ENCODE data around the gene BAG3.

The BAG3 gene

GRCh38 chr10:119638982-119639381, 12.2 kb upstream of the BAG3 start:
- H3K4me3 ChIP-seq (ENCODE audit: low read depth, low read length): no peak overlapping the region
- in situ Hi-C loops (cut with HindIII; ENCODE audit: low sequenced_read_pairs): no loop called here
- no peak for TF ChIP-seq CTCF (IDR thresholded peaks at IDR 0.05; ENCODE audit: low read depth, low read length, missing control alignments)
- no peak for DNase-seq (ENCODE audit: low read depth)

GRCh38 chr10:119640384-119640783, 10.8 kb upstream of the BAG3 start:
- in situ Hi-C loops (cut with HindIII; ENCODE audit: low sequenced_read_pairs): no loop called here
- no peak for TF ChIP-seq CTCF (IDR thresholded peaks at IDR 0.05; ENCODE audit: low read depth, low read length, missing control alignments)
- no peak for DNase-seq (ENCODE audit: low read depth)
- no peak overlapping the region for H3K4me3 ChIP-seq (ENCODE audit: low read depth, low read length)

- no peak for DNase-seq (ENCODE audit: low read depth)
- no peak for TF ChIP-seq CTCF (IDR thresholded peaks at IDR 0.05; ENCODE audit: low read depth, low read length, missing control alignments)
- in situ Hi-C loops (cut with HindIII; ENCODE audit: low sequenced_read_pairs): no loop called here
- H3K4me3 ChIP-seq (ENCODE audit: low read depth, low read length): no peak overlapping the region
Observed at GRCh38 chr10:119640875-119641526, 10.2 kb upstream of the BAG3 start.

GRCh38 chr10:119642556-119643111, 8.5 kb upstream of the BAG3 start:
- H3K4me3 ChIP-seq (ENCODE audit: low read depth, low read length): no peak overlapping the region
- no peak for TF ChIP-seq CTCF (IDR thresholded peaks at IDR 0.05; ENCODE audit: low read depth, low read length, missing control alignments)
- DNase-seq (ENCODE audit: low read depth): no peak
- in situ Hi-C loops (cut with HindIII; ENCODE audit: low sequenced_read_pairs): no loop called here

- no peak for DNase-seq (ENCODE audit: low read depth)
- H3K4me3 ChIP-seq (ENCODE audit: low read depth, low read length): no peak overlapping the region
- no peak for TF ChIP-seq CTCF (IDR thresholded peaks at IDR 0.05; ENCODE audit: low read depth, low read length, missing control alignments)
- in situ Hi-C loops (cut with HindIII; ENCODE audit: low sequenced_read_pairs): no loop called here
Observed at GRCh38 chr10:119643306-119644204, 7.6 kb upstream of the BAG3 start.

GRCh38 chr10:119644205-119644814, 6.9 kb upstream of the BAG3 start:
- H3K4me3 ChIP-seq (ENCODE audit: low read depth, low read length): no peak overlapping the region
- in situ Hi-C loops (cut with HindIII; ENCODE audit: low sequenced_read_pairs): no loop called here
- no peak for TF ChIP-seq CTCF (IDR thresholded peaks at IDR 0.05; ENCODE audit: low read depth, low read length, missing control alignments)
- no peak for DNase-seq (ENCODE audit: low read depth)

Data from astrocyte of the cerebellum (primary cell).